GM13977 (cell line): ENCODE measurements around the gene PTPN18.

Experiments used
- DNase-seq: peaks from one replicate; pipeline ENCODE4 v3.0.0; 2012; ENCODE audit warnings: low spot score
- in situ Hi-C: fragments of 300-500 bp; cut with MboI; formaldehyde crosslinking; loops from one replicate; pipeline ENCODE4 v1.12.0; 2022; ENCODE audit warnings: low sequenced_read_pairs, low pct_unique_long_range_greater_than_20kb, mixed read lengths, inconsistent platforms; ENCODE audit not compliant: unreplicated experiment
- TF ChIP-seq, protein P1 (sequence below): IDR thresholded peaks from 2 replicates; pipeline ENCODE4 v1.5.1; 2012; ENCODE audit warnings: mild to moderate bottlenecking, control low read depth; ENCODE audit not compliant: insufficient read depth; ENCODE audit errors: extremely low read depth, missing control alignments

PTPN18 gene

DNA sequence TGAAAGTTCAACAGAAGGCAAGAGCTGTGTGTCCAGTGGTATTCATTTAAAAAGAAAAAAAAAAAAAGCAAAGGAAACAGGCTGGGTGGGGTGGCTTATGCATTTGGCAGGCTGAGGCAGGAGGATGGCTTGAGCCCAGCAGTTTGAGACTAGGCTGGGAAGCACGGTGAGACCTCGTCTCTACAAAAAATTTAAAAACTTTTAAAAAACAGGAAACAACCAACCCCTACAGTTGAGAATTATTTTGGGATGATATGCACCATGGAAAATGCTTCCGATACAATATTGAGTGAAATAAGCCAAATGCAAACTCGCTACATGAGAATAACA is 31.2 kb downstream of the PTPN18 start:
- in situ Hi-C loops = loop anchor here (25.0 kb wide), 1 partner anchor 100 kb away; no protein-coding TSS in a partner anchor
- TF ChIP-seq, protein P1, sequence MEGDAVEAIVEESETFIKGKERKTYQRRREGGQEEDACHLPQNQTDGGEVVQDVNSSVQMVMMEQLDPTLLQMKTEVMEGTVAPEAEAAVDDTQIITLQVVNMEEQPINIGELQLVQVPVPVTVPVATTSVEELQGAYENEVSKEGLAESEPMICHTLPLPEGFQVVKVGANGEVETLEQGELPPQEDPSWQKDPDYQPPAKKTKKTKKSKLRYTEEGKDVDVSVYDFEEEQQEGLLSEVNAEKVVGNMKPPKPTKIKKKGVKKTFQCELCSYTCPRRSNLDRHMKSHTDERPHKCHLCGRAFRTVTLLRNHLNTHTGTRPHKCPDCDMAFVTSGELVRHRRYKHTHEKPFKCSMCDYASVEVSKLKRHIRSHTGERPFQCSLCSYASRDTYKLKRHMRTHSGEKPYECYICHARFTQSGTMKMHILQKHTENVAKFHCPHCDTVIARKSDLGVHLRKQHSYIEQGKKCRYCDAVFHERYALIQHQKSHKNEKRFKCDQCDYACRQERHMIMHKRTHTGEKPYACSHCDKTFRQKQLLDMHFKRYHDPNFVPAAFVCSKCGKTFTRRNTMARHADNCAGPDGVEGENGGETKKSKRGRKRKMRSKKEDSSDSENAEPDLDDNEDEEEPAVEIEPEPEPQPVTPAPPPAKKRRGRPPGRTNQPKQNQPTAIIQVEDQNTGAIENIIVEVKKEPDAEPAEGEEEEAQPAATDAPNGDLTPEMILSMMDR = no peak
- no peak for DNase-seq

DNA sequence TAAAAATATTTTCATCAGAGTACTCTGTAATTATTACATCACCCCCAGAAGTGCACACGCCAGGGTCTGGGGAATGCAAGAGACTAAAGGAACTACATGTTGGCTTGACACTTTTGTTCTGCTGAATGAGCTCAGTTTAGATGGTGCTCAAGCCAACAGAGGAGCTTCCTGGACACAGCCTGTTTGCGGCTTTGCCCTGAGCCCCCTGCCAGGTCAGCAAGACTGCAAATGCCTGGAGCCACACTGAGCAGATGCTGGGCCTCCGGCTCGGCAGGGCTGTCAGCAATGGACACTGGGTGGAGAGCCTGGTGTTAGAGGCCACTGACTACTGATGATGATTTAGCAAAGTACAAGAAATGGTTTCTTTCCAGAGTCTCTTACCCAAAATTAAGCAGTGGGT is 31.9 kb downstream of the PTPN18 start:
- TF ChIP-seq, protein P1 = no peak
- in situ Hi-C loops = loop anchor here (25.0 kb wide), 1 partner anchor 101 kb away; no protein-coding TSS in a partner anchor
- no peak for DNase-seq

DNA sequence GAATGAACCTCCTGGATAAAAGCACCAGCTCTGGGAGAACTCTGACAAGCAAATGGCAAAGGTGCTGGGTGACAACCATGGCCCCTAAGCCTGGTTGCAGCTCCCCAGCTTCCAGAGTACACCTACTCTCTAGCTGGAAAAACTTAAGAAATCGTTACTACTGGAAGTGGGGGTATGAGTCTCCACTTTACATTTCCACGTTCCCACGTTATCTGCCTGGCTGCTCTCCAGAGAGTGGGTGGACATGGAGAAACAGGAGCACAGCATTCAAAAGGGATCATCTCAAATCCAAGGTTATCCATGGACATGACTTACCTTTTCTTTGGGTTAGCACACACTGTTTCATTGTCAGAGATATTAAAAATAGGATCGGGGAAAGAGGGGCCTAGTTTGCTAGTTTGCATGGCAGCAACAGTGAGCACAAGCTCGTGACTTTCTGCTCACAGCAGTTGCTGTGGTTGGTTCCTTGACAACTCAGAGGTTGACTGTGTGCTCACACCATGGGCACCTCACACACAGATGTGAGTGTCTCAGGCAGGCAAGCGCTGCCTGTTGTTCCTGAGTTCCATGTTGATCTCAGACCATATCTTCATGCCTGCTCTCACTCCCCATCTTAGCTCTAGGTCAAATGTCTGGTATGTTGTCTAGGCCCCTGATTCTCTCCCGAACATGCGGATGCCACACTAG is 32.5 kb downstream of the PTPN18 start:
- in situ Hi-C loops = loop anchor here (25.0 kb wide), 1 partner anchor 101 kb away; no protein-coding TSS in a partner anchor
- TF ChIP-seq, protein P1 = no peak
- DNase-seq = no peak

DNA sequence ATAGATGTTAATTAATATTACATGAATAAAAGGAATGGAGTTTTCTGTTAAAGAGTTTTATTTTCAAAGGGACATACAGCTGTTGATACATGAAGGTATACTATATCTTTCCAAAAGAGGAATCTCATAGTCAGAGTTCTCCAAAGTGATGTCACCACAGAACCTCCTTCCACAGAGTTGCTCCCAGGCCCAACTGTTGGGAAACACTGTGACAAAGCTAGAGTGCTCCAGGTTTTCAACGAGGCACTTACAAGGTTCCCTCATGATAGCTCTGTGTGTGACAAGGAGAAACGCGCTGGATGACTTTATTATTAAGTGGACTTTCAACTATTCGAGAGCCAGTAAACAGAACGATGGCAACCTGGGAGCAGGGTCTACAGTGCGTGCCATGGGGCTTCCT is 33.5 kb downstream of the PTPN18 start:
- TF ChIP-seq, protein P1 = no peak
- in situ Hi-C loops = loop anchor here (25.0 kb wide), 1 partner anchor 102 kb away; no protein-coding TSS in a partner anchor
- no peak for DNase-seq

DNA sequence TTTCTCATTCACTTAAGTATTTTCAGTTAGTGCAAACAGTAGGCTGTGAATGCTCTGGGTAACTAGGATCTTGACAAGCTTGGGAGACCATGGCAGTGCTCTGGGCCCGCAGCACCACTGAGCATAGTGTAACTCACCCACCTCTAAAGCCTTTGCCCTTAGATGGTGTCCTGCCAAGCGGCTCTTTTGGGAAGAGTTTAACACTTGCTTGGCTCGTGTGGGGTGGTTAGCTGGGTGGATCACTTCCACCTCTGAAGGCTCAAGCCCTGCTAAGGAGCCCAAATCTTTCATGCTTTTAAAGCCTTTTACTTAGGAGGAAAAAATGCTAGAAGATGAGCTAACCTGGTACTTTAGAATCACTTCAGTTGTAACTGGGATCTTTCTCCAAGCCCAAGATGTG is 33.9 kb downstream of the PTPN18 start:
- in situ Hi-C loops = loop anchor here (25.0 kb wide), 1 partner anchor 102 kb away; no protein-coding TSS in a partner anchor
- TF ChIP-seq, protein P1 = no peak
- DNase-seq = no peak

DNA sequence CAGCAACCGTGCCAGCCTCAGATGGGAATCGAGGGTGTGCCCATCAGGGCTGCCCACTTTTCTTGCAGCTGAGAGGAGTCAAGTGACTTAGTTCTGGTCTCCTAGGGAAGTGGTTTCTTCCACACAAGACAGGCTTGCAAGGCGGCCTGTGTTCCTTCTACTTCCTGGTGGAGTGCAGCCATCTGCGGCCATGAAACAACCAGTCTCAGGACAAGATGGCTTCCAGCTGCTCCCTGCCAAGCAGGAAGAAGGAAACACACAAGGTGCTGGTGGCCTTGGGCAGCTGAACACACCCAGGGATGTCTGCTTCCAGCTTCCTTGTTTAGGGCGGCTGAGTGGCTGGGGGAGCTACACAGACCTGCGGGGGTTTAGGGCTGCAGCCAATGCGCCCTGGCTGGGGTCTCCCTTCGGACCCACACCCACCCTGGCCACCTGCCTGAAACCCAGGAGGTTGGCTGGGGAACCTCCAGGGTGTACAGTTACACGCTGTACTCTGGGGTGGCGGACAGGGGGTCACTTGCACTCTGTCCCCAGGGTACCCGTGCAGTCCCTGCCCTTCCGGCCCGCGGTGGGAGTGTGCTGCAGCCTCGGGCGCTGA is 34.7 kb downstream of the PTPN18 start:
- TF ChIP-seq, protein P1 = no peak
- in situ Hi-C loops = loop anchor here (25.0 kb wide), 1 partner anchor 103 kb away; no protein-coding TSS in a partner anchor
- no peak for DNase-seq
